GM21360 (cell line): Measurements from ENCODE around the gene HSD17B1.

Source experiments
- ATAC-seq: cut with Tn5 transposase; IDR thresholded peaks from one replicate; pipeline ENCODE4 v1.9.1; 2021; ENCODE audit warnings: mild to moderate bottlenecking, moderate library complexity; ENCODE audit not compliant: unreplicated experiment

Gene HSD17B1

DNA sequence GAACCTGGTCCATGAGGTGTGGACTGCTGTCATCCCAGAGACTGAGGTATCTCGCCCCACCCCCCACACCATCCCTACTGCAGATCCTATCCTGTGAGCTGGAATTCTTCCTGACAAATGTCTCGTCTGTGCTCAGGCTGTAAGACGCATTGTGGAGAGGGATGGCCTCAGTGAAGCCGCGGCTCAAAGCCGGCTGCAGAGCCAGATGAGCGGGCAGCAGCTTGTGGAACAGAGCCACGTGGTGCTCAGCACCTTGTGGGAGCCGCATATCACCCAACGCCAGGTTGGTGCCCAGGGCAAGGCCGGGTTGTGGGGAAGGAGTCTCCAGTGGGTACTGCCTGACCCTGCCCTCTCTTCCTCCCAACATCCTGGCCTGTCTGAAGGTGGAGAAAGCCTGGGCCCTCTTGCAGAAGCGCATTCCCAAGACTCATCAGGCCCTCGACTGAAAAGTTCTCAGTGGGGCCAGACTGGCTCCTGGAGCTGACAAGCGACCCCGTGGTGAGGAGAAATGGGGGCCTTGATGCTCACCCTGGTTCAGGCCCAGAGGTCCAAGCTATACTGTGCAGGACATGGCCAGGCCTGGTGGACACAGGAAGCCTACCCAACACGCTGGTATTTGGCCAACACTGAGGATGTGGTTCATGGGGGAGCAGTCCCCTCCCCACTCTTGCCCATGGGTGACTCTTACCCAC, 12.9 kb downstream of the HSD17B1 start:
- no peak for ATAC-seq

DNA sequence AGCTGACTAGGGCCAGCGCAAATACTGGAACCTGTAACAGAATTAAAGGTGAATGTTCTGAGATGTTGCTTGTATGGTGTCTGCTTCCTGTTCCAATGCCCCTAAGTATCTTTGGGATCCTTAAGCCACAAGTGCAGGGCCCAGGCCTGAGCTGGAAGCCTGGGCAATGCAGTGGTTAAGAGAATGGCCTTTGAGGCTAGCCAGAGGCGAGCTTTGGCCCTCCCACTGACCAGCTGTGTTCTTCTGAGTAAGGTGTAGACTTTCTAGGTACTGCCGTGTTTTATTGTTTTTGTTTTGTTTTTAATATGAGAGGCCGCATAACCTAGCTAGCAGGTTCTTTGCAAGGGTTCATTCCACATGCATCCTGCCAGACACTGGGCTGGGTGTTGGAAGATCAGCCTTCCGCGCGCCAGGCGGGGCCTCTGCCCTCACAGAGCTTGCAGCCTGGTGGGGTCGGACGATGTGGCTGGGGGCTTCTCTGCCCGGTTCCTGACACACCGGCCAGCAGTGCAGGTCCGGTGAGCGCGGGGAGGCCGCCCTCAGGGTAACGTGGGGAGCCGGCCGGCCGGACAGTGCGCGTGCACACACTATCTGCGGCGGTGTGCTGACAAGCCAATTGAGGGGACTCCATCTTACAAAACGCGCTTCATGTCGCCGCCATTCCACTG, 13.6 kb downstream of the HSD17B1 start:
- ATAC-seq, result no peak

DNA sequence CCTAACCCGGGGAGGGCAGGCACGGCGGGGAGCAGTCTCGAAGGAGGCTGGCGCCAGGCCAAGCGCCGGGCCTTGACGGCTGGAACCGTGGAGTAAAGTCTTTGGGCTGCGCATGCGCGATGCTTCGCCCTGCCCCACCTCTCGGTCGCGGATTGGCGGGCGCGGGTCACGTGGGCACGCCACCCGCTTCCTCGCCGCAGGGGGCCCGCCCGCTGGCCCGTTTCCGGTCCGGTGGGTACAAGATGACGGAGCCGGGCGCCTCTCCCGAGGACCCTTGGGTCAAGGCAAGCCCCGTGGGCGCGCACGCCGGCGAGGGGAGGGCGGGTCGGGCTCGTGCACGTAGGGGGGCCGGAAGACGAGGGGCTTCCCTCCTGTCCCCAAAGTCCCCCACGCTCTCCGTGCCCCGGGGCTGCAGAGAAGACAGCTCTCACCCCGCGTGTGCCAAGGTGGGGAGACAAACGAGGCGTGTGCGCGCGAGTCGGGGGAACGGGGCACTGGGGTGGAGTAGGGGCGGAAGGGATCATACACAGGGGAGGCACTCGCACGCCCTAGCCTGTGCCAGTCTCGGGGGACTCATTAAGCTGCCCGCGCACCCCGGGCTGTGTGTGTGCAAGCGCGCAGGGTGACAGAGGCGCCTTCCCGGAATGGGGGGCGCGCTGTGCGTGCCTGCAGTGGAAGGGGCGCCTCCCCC, 14.3 kb downstream of the HSD17B1 start, which contains the start of gene MLX:
TSS of gene MLX (plus strand) at position 218 of the 691 bp plus-strand sequence. CDS start at position 243, 25 bp downstream.
- ATAC-seq, result peak; percentile 43

DNA sequence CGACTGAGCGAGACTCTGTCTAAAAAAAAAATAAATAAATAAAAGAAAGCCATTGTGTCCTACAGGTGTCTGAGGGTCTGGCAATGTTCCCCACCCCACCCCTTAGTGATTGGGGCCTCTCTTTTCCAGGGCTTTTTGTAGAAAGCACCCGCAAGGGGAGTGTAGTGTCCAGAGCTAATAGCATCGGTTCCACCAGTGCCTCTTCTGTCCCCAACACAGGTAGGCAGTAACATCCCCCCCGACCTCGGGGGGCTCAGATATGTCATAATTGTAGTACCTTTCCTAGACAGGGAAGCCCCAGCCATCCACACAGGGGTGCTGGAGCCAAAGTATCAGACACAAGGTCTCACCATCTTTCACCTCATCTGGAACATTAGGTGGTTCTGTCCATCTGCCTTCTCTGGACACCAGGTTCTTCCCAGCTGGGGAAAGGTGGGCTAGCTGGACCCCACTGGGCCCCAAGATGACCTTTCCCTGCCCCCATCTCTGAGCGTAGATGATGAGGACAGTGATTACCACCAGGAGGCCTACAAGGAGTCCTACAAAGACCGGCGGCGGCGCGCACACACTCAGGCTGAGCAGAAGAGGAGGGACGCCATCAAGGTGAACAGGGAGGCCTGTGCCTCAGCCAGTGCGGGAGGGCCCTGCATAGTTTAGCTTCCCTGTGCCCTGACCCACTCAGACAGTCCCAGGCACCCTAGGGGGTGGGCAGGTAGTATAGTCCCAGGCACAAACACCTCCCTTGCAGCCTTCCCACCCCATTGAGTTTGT, 15.8 kb downstream of the HSD17B1 start:
- no peak for ATAC-seq

DNA sequence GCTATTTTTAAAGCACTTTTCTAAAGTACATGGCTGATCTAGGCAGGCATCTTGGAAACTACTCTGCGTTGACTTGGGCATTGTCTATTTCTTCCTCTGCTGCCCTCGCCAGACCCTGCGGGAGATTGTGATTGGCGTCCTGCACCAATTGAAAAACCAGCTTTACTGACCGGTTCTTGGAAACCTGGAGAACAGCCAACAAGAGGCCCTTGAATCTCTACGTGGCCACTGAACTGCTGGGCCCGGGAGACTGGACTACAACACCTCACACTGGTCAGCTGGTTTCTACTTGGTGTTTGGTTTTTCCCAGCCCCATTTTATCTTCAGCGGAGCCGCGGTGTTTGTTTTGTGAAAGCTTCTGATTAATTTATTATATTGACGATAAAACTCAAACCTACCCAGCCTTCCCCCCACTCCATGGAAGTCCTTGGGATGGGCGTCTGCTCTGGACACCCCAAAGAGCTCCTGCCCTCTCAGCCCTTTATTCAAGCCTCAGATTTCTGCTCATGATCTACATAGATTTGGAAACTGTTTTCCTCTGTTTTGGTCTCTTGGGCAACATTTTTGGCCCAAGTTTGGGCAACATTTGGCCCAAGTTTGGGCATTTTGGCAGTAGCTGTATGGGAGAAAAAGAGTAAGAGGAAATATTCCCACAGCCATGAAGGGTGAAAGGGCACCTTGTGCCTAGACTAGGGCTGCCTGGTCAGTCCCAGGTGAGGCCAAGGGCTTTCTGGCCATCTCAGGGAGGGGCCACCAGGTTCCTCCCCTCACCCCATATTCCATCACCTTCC, 18.9 kb downstream of the HSD17B1 start:
- ATAC-seq, result no peak

DNA sequence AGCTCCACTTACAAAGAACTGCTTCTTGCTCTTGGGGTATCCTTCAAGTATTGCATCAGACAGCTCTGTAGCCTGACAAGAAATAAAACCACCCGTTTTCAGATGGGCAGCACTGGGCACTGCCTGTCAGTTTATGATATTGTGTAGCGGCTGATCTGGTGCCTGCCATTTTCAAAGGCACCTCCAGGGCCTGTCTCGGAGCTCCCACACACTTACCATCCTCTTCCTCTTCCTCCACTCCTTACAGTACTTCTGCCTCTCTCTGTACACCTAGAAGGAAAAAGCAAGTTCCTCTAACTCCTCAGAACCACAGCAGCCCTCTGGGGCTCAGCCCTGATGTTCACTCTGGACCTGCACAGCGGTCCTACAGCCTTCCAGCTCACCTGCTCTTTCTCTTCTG, 20.4 kb downstream of the HSD17B1 start:
- no peak for ATAC-seq

DNA sequence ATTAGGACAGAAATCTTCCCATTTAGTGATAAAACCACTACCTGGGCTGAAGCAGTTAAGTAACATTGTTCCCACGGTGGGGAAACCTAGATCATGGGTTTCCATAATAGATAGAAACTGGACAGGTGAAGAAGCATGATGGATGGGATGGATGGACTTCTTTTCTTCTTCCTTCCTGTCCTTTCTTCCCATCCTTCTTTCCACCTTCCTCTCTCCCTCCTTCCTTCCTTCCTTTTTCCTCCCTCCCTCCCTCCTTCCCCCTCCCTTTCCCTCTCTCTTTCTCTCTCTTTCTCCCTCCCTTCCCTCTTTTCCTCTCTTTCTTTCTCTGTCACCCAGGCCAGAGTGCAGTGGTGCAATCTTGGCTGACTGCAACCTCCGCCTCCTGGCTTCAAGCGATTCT, 21.7 kb downstream of the HSD17B1 start:
- no peak for ATAC-seq

DNA sequence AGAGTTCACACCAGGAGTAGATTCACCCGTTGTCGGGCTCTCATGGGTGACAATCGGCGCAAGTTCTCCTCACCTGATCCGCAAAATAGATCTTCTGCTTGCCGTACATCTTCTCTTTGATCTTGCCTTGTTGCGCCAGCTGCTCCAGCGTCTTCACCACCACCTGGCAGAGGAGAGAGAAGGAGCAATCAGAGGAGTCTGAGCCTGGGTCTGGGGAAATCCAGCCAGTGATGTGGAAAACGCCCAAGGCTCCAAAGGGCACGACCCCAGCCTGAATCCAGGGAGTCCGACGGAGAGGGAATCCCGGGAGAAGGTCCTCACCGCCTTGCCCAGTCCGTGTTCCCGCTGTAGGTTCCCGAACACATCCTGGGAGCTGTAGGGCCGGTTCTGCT, 24.4 kb downstream of the HSD17B1 start:
- ATAC-seq, result no peak

DNA sequence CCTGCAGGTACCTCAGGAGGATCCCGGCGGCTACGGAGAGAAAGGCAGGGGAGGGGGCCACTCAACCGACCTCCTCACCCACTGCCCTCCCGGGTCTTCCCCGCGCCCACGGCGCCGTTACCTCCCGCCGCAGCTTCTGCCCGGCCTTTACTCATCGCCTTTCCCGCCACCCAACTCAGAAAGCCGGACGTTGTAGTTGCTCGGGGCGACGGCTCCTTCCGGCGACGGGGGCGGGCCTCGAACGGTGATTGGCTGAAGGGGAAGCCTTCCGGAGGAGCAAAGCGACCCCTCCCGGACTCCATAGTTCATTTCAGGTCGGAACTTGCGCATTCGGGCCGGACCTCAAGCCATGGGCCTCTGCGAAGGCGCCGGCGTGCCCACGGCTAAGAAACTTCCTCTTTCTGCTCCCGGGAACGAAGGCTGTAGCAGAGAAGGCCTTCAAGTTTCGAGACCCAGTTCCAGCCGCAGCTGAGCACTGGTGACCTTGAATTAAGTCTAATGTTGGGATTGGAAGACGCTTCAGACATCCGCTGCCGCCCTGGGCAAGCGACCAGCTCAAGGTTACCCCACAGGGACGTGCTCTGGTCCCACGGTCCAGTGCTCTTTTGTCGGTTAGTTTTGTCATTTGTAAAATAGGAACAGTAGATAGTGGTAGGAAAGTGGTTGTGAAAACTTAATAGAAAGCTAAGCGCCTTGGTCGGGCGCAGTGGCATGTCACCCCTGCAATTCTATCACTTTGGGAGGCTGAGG, 25.0 kb downstream of the HSD17B1 start, which contains the start of gene PSMC3IP:
TSS of gene PSMC3IP (minus strand) at position 198 of the 750 bp plus-strand sequence. CDS start at position 155, 43 bp downstream.
- peak; percentile 61 for ATAC-seq

DNA sequence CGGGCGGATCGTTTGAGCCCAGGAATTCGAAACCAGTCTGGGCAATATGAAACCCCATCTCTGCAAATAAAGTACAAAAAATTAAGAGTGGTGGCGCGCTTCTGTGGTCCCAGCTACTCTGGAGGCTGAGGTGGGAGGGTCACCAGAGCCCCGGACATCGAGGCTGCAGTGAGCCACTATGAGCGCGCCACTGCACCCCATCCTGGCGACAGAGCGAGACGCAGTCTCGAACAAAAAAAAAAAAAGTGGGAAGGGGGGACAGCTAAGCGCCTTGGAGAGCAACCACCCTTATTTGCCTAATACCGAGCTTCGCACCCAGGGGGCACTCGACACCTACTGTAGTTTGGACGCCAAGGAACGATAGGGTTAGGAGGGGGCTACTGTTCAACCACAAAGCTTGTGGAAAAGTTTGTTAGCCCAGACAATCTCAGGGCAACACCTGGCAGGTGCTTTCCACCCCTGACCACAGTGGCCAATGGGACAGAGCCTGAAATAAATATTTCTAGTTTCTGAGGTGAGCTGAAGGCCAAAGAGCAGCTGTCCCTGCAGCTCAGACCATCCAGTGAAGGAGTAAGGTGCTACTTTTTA, 25.7 kb downstream of the HSD17B1 start:
- ATAC-seq, result peak; percentile 45

DNA sequence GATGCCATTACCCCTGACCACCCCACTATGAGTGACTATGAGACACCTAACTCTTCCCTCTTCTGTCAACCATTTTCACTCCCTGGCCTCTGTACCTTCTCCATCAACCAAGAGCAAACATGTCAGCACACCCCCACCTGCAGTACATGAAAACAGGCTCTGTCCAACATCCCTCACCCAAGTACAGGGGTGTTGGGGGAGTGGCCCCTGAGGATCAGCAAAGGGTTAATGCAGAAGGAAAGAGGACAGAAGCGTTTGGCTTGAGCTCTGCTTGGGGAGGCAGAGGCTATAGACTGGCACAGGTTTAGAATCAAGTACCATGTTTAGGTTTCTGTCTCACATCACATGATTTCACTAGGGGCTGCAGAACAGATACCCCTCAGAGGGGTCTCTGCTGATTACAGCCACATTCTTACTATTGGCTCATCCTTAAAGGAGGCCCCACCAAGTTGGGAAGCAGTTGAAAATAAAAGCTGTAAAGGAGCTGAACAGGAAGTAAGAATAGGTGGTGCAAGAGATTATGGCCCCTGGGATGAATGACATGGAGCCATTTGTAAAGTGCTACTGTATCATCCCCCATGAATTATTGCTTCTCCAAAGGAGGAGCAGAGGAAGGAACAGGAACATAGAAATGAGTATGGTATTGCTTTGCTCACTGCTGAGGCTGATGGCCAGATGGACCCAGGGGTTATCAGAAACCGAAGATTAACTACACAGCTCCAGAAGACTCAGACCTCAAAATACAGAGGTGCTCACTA, 27.2 kb downstream of the HSD17B1 start:
- ATAC-seq, result no peak

DNA sequence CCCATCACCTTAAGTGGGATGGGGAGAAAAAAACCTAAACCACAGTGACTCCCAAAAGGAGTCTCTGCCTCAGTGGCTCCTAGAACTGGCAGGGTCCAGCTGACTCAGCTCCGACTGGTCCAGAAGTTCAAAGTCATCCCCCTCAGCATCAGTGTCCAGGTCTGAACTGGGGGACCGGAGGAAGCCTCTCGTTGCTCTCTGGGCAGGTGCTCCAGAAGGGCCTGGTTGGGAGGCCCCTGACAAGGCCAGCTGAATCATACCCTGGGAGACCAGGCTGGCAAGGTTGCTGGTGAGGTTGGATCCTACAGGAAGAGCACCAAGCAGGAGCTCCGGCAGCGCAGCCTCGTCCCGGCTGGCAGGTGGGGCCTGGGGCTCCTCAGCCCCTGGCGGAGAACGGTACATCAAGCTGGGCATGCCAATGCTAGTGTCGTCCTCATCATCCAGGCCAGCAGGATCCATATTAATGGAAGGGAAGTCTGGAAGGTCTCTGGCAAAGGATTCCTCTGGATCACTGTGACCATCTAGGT, 29.1 kb downstream of the HSD17B1 start:
- no peak for ATAC-seq

DNA sequence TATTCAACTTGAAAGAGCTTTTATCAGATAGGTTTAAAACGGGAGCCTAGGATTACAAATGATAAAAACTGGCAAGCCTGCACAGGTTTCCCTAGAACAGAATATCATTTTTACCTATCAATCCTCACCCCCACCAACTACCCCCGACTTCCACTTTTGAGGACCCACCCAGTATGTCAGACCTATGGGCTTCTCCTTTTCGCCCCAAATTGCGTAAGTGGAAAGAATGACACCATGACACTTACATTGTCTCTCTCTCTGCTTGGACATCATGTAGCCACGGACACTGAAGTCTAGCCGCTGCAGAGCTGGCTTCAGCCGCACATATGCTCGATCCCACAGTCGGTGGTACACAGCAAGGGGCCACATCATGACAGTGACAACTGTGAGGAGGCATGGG, 32.2 kb downstream of the HSD17B1 start:
- ATAC-seq, result no peak

DNA sequence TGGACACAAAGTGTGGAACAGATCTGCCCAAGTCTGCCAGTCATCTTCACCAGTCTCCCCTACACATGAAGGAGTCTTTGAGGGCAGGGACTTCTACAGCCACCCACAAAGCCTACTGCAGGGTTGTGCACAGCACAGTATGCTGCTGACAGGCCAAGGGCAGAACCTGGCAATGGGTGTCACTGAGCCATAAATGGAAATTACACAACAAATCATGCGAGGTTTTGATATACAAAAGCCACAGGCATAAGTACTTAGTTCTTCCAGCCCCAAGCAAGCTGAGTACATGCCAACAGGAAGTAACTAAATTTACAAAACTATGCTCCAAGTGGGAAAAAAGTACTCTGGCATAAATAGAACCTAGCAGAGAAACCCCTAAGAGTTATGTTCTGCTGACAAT, 32.6 kb downstream of the HSD17B1 start:
- no peak for ATAC-seq

DNA sequence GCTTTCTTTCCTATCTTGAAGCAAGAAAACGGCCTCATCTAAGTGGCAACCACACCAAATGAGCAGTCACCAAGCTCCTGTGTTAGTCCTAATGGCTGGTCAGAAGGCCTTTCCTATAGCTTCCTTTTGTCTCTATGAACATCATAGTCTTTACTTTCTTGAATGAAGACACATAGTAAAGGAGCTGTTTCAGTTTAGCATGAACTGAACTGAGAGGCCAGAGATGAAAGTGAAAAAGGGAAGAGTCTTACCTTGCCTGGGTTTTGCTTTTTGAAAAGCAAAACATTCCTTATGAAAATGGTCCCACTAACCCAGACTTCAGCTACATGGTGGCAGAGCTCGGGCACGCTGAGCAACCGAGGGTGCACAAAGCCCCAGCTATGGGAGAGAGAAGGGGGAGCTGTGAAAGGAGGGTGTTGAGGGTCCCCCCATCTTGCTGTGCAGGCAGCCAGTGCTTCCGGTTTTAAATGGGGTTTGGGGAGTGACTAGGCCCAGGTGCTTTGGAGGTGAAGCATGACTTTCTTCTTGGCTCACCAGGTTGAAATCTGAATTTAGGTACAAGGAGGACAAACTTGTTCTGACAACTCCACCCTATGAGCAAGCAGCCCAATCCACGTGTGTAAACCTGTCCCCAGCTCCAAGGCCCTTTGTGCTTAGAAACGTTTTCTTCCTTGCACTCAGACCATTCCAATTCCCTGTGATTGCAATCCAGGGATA, 33.9 kb downstream of the HSD17B1 start:
- ATAC-seq, result no peak

DNA sequence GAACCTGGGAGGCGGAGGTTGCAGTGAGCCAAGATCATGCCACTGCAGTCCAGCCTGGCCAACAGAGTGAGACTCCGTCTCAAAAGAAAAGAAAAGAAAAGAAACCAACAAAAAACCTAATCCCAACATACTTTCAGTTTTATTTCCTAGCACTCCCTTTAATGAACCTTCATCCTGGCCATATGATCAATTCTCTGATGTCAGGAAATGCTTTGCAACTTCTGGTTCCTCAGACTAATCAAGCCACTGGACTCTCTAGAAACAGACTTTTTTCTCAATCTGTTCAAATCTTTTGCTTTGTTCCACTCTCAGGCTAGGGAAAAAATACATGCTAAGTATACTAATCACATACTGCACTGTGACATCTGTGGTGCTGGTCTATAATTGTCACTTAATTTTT, 38.2 kb downstream of the HSD17B1 start:
- no peak for ATAC-seq

DNA sequence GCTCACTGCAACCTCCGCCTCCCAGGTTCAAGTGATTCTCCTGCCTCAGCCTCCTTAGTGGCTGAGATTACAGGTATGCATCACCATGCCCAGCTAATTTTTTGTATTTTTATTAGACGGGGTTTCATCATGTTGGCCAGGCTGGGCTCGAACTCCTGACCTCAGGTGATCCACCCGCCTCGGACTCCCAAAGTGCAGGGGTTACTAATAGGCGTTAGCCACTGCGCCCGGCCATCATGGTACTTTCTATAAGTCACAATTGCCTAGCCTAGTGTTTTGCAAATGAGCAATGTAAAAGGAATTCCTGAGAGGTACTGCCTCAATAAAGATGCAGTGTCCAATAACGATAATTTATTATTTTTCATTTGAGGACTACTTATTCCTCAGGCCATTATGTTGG, 38.7 kb downstream of the HSD17B1 start:
- ATAC-seq, result no peak

DNA sequence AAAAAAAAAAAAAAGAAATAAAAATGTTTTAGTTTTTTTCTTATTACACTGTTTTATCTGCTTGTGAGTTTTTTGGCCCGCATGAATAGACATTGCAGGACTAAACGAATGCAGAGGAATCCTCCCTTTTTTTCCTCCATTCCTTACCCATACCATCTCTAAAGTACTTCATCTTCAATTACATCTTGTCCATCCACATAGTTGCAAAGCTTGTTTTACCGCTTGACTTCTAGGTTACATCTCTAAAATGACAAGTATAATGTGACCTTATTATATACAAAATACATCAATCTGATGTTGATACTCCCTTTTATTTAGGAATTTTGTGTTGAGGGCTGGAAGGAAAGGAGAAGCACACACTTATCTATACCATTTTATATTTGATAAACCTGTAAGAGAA, 43.7 kb downstream of the HSD17B1 start:
- no peak for ATAC-seq
